Stomach (tissue), 9 donors: ENCODE data around the gene PCBD2. TPM values are rescaled to one million over a fixed set of nuclear protein-coding genes. Genes with fewer than 3 reads are reported as not detected.

Source experiments
- DNase-seq, 2 donors: peaks; one replicate each; pipeline versions ENCODE4 v3.0.0 to v3.0.0-alpha.2; 2013 to 2019
- H3K27ac ChIP-seq, 5 donors: fragments of 200-600 bp in 4 of 5; sonication (generic) in 4 of 5; one replicate each; pipeline ENCODE4 v1.5.1; 2013 to 2019; ENCODE audit warnings: mild to moderate bottlenecking in 1 of 5, moderate library complexity in 1 of 5
- H3K27me3 ChIP-seq, 3 donors: fragments of 200-600 bp; sonication (generic); one replicate each; pipeline ENCODE4 v1.5.1; 2017 to 2019; ENCODE audit warnings: mixed run types in 1 of 3
- H3K36me3 ChIP-seq, 4 donors: fragments of 200-600 bp; sonication (generic); 1 replicate in 3 of 4; 2 replicates in 1 of 4; pipeline ENCODE4 v1.5.1; 2016 to 2019
- H3K4me1 ChIP-seq, 4 donors: fragments of 200-600 bp; sonication (generic); one replicate each; pipeline ENCODE4 v1.5.1; 2016 to 2019
- H3K4me3 ChIP-seq, 4 donors: fragments of 200-600 bp; sonication (generic) in 3 of 4; one replicate each; pipeline ENCODE4 v1.5.1; 2016 to 2019; ENCODE audit warnings: mild to moderate bottlenecking in 1 of 4
- H3K9me3 ChIP-seq, 4 donors: fragments of 200-600 bp; sonication (generic); one replicate each; pipeline ENCODE4 v1.5.1; 2016 to 2019
- EP300 ChIP-seq: sonication (generic); formaldehyde crosslinking; IDR thresholded peaks from one replicate; pipeline ENCODE4 v1.6.1; 2017; ENCODE audit warnings: antibody characterized with exemption
- POLR2A ChIP-seq, 4 donors: fragments of 450-650 bp; IDR thresholded peaks; one replicate each; pipeline ENCODE4 v1.6.1; 2016; ENCODE audit warnings: antibody characterized with exemption in 4 of 4, control low read depth in 2 of 4, mild to moderate bottlenecking in 1 of 4, moderate library complexity in 1 of 4
- POLR2AphosphoS5 ChIP-seq, 3 donors: sonication (generic); formaldehyde crosslinking; IDR thresholded peaks; one replicate each; pipeline ENCODE4 v1.6.1; 2016; ENCODE audit warnings: antibody characterized with exemption in 3 of 3
- WGBS, 5 donors: extraction: QIAGEN DNeasy Blood & Tissue Kit in 3 of 5; methylation state at CpG; one replicate each; pipeline versions ENCODE4 v1.1.5 to v1.1.7; 2013 to 2018; 5-methylcytosine and 5-hydroxymethylcytosine counted together
- intact Hi-C: fragments of 100-400 bp; cut with DNase I; formaldehyde crosslinking; loops from one replicate; pipeline ENCODE4 v1.15.1; 2023; ENCODE audit warnings: low total_unique reads
- polyA plus RNA-seq, 3 donors: library from polyadenylated mRNA; stranded (reverse); fragments of 200-250 nt; gene quantifications; one replicate each; pipeline ENCODE4 v1.2.3, GENCODE V29; 2013
- total RNA-seq, 5 donors: library from RNA; depleted of rRNA; stranded (reverse); fragments of >200 nt; gene quantifications; one replicate each; pipeline versions ENCODE4 v1.1.0 to v1.2.3, GENCODE V29; 2014 to 2016
- TF ChIP-seq, protein P1 (sequence below), 7 experiments: fragments of 450-650 bp in 4 of 7; fragments of 200-600 bp in 3 of 7; sonication (generic) in 3 of 7; IDR thresholded peaks; one replicate each; pipeline ENCODE4 v1.5.1; 2016 to 2019; ENCODE audit warnings: antibody characterized with exemption in 7 of 7, control low read depth in 2 of 7, mild to moderate bottlenecking in 1 of 7
- donor health status: healthy with polysubstance abuse.
- donor health status: Bipolar disorder and iron deficiency.
- donor health status: healthy.

Gene PCBD2
- total and polyA plus RNA-seq, 8 donors, result under 0.01 to 18.5 (median 7.1) TPM

DNA sequence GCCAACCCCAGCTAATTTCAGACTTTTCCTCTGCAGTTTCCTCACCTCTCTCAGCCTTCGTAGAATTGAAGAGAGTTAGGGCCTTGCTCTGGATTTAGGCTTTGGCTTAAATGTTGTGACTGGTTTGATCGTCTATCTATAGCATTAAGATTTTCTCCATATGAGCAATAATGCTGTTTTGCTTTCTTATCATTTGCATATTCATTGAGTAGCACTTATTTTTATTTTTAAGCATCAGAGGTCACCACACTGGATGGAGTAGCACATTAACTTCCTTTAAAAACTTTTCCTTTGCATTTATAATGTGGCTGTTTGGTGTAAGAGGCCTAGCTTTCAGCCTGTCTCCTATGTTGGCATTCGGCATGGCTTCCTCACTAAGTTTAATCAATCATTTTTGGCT lies 12.6 kb upstream of the PCBD2 start:
- Histone ChIP-seq H3K36me3 (peaks cover 4 to 89% (median 82%) of the 10 kb centered on the region in 4 donors), H3K9me3 (no peaks in the 10 kb centered on the region), H3K27me3 (no peaks in the 10 kb centered on the region), H3K4me1 (no peaks in the 10 kb centered on the region), H3K27ac (no peak overlapping the region), H3K4me3 (no peak overlapping the region)
- intact Hi-C loops, result no loop called here
- TF ChIP-seq, protein P1, sequence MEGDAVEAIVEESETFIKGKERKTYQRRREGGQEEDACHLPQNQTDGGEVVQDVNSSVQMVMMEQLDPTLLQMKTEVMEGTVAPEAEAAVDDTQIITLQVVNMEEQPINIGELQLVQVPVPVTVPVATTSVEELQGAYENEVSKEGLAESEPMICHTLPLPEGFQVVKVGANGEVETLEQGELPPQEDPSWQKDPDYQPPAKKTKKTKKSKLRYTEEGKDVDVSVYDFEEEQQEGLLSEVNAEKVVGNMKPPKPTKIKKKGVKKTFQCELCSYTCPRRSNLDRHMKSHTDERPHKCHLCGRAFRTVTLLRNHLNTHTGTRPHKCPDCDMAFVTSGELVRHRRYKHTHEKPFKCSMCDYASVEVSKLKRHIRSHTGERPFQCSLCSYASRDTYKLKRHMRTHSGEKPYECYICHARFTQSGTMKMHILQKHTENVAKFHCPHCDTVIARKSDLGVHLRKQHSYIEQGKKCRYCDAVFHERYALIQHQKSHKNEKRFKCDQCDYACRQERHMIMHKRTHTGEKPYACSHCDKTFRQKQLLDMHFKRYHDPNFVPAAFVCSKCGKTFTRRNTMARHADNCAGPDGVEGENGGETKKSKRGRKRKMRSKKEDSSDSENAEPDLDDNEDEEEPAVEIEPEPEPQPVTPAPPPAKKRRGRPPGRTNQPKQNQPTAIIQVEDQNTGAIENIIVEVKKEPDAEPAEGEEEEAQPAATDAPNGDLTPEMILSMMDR (IDR thresholded peaks at IDR 0.05), result no peak
- no peak for TF ChIP-seq EP300
- TF ChIP-seq POLR2AphosphoS5 (IDR thresholded peaks at IDR 0.05), result no peak
- no peak for TF ChIP-seq POLR2A (IDR thresholded peaks at IDR 0.05)
- 86 to 93% (median 91%) methylated on average over 3 of the region's 3 CpGs for WGBS, 5 donors
- DNase-seq, result no peak

DNA sequence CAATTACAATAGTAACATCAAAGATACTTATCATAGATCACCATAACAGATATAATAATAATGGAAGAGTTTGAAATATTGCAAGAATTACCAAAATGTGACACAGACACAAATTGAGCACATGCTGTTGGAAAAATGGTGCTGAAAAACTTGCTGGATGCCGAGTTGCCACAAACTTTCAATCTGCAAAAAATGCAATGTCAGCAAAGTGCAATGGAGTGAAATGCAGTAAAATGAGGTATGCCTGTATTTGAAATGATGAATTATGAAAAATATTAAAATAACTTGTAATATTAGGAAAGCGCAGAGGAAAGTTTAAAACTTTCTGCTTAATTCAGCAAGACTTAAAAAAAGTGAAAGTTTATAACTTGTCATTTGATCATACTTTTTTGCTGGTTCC lies 12.0 kb upstream of the PCBD2 start:
- TF ChIP-seq POLR2AphosphoS5 (IDR thresholded peaks at IDR 0.05) (no peak), POLR2A (IDR thresholded peaks at IDR 0.05) (no peak), EP300 (no peak)
- TF ChIP-seq, protein P1 (IDR thresholded peaks at IDR 0.05), result no peak
- intact Hi-C loops, result no loop called here
- no peaks in the 10 kb centered on the region for H3K9me3 ChIP-seq
- H3K36me3 ChIP-seq, result peaks cover 4 to 89% (median 84%) of the 10 kb centered on the region in 4 donors
- H3K27me3 ChIP-seq, result no peaks in the 10 kb centered on the region
- no peak overlapping the region for H3K27ac ChIP-seq
- 90 to 96% (median 94%) methylated on average over 2 of the region's 2 CpGs for WGBS, 5 donors
- no peak overlapping the region for H3K4me3 ChIP-seq
- H3K4me1 ChIP-seq, result no peaks in the 10 kb centered on the region
- no peak for DNase-seq

- WGBS, 5 donors, result 95 to 98% (median 96%) methylated on average over 7 of the region's 7 CpGs
- Histone ChIP-seq H3K9me3 (no peaks in the 10 kb centered on the region), H3K4me1 (no peaks in the 10 kb centered on the region), H3K36me3 (peaks cover 3 to 88% (median 83%) of the 10 kb centered on the region in 4 donors), H3K27me3 (no peaks in the 10 kb centered on the region), H3K4me3 (no peak overlapping the region), H3K27ac (no peak overlapping the region)
- no peak for TF ChIP-seq POLR2A (IDR thresholded peaks at IDR 0.05)
- TF ChIP-seq EP300, result no peak
- no peak for TF ChIP-seq POLR2AphosphoS5 (IDR thresholded peaks at IDR 0.05)
- TF ChIP-seq, protein P1 (IDR thresholded peaks at IDR 0.05), result no peak
- DNase-seq, result no peak
- intact Hi-C loops, result no loop called here
Observed at GRCh38 chr5:134893748-134894505, 11.0 kb upstream of the PCBD2 start.

- intact Hi-C loops, result loop anchor here (10.0 kb wide), 1 partner anchor 57 kb away; the partner anchor contains the start of gene C5orf24
- DNase-seq, result peak in 1 of 2 donors; percentile 17
- peaks cover 6 to 46% (median 44%) of the 10 kb centered on the region in 4 donors for H3K36me3 ChIP-seq
- WGBS, 5 donors, result 78 to 85% (median 83%) methylated on average over 10 of the region's 10 CpGs
- TF ChIP-seq POLR2AphosphoS5 (IDR thresholded peaks at IDR 0.05), result no peak
- no peak for TF ChIP-seq EP300
- TF ChIP-seq POLR2A (IDR thresholded peaks at IDR 0.05), result no peak
- TF ChIP-seq, protein P1 (IDR thresholded peaks at IDR 0.05), result no peak
- H3K4me3 ChIP-seq, result no peak overlapping the region
- peak overlapping the region in 1 of 5 donors; percentile 12 for H3K27ac ChIP-seq
- no peaks in the 10 kb centered on the region for H3K9me3 ChIP-seq
- peaks cover 0 to 23% (median 7%) of the 10 kb centered on the region in 4 donors for H3K4me1 ChIP-seq
- H3K27me3 ChIP-seq, result no peaks in the 10 kb centered on the region
Observed at GRCh38 chr5:134902071-134902801, 2.7 kb upstream of the PCBD2 start.
